Gastrocnemius medialis (tissue), 4 donors: ENCODE data around the gene HHATL.

Experiments used
- POLR2A ChIP-seq, 2 donors: fragments of 450-650 bp; IDR thresholded peaks; one replicate each; pipeline ENCODE4 v1.6.1; 2017; ENCODE audit warnings: antibody characterized with exemption in 2 of 2, mild to moderate bottlenecking in 2 of 2, moderate library complexity in 2 of 2
- TF ChIP-seq, protein P1 (sequence below), 5 experiments: fragments of 450-650 bp in 3 of 5; fragments of 200-600 bp in 2 of 5; sonication (generic) in 2 of 5; IDR thresholded peaks in 4 of 5; conservative IDR thresholded peaks in 1 of 5; 1 replicate in 4 of 5; 2 replicates in 1 of 5; pipeline ENCODE4 v1.5.1; 2016 to 2019; ENCODE audit warnings: antibody characterized with exemption in 5 of 5, mild to moderate bottlenecking in 3 of 5, moderate library complexity in 3 of 5

DNA sequence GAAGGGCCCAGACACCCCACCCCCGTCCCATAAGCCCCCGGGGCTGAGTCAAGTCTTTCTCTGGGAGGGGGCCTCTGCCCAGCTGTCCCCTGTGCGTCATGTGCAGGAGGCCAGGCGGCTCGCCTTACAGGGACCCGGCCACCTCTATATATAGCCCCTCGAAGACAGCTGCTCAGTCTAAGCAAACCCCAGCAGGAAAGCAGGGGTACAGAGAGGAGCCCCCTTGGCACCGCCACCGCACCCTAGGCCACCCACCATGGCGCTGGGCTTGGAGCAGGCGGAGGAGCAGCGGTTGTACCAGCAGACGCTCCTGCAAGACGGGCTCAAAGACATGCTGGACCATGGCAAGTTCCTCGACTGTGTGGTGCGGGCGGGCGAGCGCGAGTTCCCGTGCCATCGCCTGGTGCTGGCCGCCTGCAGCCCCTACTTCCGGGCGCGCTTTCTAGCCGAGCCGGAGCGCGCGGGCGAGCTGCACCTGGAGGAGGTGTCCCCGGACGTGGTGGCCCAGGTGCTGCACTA is 17.2 kb downstream of the HHATL start, which contains the start of gene KLHL40:
- TF ChIP-seq, protein P1, sequence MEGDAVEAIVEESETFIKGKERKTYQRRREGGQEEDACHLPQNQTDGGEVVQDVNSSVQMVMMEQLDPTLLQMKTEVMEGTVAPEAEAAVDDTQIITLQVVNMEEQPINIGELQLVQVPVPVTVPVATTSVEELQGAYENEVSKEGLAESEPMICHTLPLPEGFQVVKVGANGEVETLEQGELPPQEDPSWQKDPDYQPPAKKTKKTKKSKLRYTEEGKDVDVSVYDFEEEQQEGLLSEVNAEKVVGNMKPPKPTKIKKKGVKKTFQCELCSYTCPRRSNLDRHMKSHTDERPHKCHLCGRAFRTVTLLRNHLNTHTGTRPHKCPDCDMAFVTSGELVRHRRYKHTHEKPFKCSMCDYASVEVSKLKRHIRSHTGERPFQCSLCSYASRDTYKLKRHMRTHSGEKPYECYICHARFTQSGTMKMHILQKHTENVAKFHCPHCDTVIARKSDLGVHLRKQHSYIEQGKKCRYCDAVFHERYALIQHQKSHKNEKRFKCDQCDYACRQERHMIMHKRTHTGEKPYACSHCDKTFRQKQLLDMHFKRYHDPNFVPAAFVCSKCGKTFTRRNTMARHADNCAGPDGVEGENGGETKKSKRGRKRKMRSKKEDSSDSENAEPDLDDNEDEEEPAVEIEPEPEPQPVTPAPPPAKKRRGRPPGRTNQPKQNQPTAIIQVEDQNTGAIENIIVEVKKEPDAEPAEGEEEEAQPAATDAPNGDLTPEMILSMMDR (IDR thresholded peaks at IDR 0.05 in 4 of 5, conservative IDR thresholded peaks at IDR 0.05 in 1 of 5), result peak in 1 of 5 experiments; percentile 8
- peak; percentile 97 to 98 for TF ChIP-seq POLR2A (IDR thresholded peaks at IDR 0.05)
